ENCODE measurements around the gene MYO16. TPM values are rescaled to one million over a fixed set of nuclear protein-coding genes. Genes with fewer than 3 reads are reported as not detected.

MYO16 gene
- total and polyA plus RNA-seq, 8 donors = 1.1 to 2.5 (median 1.7) TPM

DNA sequence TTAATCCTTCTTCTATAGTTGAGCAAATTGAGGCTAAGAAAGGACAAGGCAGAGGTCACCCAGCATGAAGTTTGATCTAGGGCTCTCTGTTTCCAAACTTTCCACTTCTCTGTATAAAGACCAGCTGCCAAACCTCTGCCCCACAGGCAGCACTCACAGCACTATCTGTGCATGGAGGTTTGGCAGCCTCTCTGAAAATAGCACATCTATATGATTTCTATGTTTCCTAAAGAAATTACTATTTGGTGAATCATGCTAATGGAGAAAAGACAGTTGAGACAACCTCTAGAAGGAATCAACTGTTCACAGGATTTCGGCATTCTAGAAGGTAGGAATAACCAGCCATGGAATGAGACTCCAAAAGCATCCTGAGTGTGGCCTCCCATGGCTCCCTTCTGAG lies 602.5 kb downstream of the MYO16 start:
- Histone ChIP-seq H3K36me3 (no peaks in the 10 kb centered on the region), H3K27ac (no peak overlapping the region), H3K9me3 (peaks cover 0 to 6% of the 10 kb centered on the region in 2 donors), H3K27me3 (no peaks in the 10 kb centered on the region), H3K4me3 (no peak overlapping the region), H3K4me1 (no peaks in the 10 kb centered on the region)
- intact Hi-C loops (cut with DNase I) = no loop called here
- ATAC-seq = no peak
- DNase-seq = no peak
- TF ChIP-seq, protein P1, sequence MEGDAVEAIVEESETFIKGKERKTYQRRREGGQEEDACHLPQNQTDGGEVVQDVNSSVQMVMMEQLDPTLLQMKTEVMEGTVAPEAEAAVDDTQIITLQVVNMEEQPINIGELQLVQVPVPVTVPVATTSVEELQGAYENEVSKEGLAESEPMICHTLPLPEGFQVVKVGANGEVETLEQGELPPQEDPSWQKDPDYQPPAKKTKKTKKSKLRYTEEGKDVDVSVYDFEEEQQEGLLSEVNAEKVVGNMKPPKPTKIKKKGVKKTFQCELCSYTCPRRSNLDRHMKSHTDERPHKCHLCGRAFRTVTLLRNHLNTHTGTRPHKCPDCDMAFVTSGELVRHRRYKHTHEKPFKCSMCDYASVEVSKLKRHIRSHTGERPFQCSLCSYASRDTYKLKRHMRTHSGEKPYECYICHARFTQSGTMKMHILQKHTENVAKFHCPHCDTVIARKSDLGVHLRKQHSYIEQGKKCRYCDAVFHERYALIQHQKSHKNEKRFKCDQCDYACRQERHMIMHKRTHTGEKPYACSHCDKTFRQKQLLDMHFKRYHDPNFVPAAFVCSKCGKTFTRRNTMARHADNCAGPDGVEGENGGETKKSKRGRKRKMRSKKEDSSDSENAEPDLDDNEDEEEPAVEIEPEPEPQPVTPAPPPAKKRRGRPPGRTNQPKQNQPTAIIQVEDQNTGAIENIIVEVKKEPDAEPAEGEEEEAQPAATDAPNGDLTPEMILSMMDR (IDR thresholded peaks at IDR 0.05) = no peak

DNA sequence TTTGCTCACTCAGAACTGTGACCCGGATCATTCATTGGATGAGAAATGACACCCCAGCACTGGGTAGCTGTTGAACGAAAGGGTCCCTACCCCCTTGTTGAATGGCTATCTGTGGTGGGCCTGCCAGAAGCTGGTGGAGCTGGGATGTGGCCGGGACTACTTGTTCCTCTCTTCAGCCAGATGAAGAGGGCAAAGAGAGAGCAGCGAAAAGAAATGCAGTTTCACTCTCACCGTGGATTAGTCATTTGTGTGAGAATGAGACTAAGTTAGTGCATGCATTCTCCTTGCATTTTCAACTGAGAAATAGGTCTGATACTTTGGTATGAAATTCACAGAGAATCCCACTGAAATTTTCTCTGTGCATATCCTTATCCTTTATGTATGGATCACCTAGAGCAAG lies 603.9 kb downstream of the MYO16 start:
- no peak overlapping the region for H3K4me3 ChIP-seq
- no peak overlapping the region for H3K27ac ChIP-seq
- DNase-seq (no peak), ATAC-seq (peak; percentile 35)
- TF ChIP-seq, protein P1 (IDR thresholded peaks at IDR 0.05) = no peak
- intact Hi-C loops (cut with DNase I) = no loop called here
- H3K9me3 ChIP-seq = peaks cover 0 to 6% of the 10 kb centered on the region in 2 donors
- no peaks in the 10 kb centered on the region for H3K36me3 ChIP-seq
- H3K4me1 ChIP-seq = no peaks in the 10 kb centered on the region
- no peaks in the 10 kb centered on the region for H3K27me3 ChIP-seq

DNA sequence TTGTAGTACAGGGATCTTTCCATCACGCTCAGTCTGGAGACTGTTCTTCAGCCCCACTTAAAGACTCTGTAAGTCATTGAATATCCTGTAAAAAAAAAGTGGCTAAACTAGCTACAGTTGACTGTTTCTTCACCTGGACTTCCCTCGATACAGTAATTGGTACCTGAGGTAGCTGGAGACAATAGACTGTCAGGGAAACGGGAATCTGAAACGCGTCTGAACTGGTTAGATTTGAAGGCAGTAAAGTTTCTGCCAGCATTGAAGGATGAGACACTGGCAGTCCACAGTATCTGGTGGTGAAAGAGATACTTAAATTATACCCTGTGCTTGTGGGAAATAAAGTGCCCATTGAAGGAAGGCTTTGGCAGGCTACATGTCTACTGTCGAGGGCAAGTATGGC lies 606.5 kb downstream of the MYO16 start:
- TF ChIP-seq, protein P1 (IDR thresholded peaks at IDR 0.05) = no peak
- no peak overlapping the region for H3K27ac ChIP-seq
- no peak for ATAC-seq
- intact Hi-C loops (cut with DNase I) = no loop called here
- no peak for DNase-seq
- no peaks in the 10 kb centered on the region for H3K36me3 ChIP-seq
- no peak overlapping the region for H3K4me3 ChIP-seq
- H3K27me3 ChIP-seq = no peaks in the 10 kb centered on the region
- no peaks in the 10 kb centered on the region for H3K9me3 ChIP-seq
- H3K4me1 ChIP-seq = no peaks in the 10 kb centered on the region

DNA sequence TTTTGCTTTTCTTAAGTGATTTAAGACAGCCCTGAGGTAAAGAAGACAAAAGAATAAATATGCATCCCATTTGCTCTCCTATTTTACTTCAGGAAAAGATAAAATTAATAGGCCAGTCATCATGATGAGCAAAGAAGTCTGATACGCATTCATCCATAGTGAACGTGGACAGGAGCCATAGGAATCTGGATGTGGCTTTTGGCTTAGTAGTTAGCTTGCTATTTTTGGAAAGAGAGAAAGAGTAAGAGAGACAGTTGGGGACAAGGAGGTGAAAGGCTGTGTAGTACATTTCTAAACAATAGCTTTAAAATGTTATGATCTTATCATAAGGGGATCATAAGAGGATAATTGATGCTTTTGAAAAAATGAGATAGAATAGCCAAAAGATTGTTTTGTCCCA lies 611.7 kb downstream of the MYO16 start:
- ATAC-seq (no peak), DNase-seq (no peak)
- Histone ChIP-seq H3K9me3 (no peaks in the 10 kb centered on the region), H3K4me1 (no peaks in the 10 kb centered on the region), H3K27ac (no peak overlapping the region), H3K36me3 (no peaks in the 10 kb centered on the region), H3K4me3 (no peak overlapping the region), H3K27me3 (no peaks in the 10 kb centered on the region)
- intact Hi-C loops (cut with DNase I) = no loop called here
- TF ChIP-seq, protein P1 (IDR thresholded peaks at IDR 0.05) = no peak

DNA sequence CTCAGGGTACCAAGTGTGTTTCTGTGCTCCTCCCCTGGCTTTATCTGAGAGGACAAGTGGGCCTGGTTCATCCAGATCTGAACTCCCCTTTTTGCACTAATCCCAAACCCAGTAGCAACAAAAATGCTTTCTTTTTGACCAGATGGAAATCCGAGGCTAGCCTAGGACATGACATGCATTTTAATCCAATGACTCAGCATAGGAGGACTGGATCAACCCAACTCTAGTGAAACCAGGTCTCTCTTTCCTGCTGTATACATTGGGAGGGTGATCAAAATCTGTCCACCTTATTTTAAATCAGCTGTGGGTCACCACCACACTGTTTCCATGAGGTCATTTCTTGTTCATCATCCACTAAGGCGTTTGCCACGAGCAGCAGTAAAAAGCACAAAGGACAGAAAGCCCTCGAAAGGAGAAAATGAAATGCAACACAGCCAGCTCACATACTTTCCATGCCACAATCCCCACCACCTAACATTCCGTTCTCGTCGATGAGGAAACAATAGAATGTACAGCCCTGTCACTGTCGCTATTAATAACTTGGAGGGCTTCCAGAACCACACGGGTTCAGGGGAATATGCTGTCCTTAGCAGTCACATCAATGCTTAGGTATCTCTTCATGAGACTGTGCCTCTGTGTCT lies 614.0 kb downstream of the MYO16 start:
- no peaks in the 10 kb centered on the region for H3K27me3 ChIP-seq
- no peak overlapping the region for H3K4me3 ChIP-seq
- intact Hi-C loops (cut with DNase I) = no loop called here
- peaks cover 0 to 13% of the 10 kb centered on the region in 2 donors for H3K9me3 ChIP-seq
- H3K4me1 ChIP-seq = no peaks in the 10 kb centered on the region
- ATAC-seq (peak; percentile 84), DNase-seq (no peak)
- H3K27ac ChIP-seq = peak overlapping the region; percentile 28
- H3K36me3 ChIP-seq = no peaks in the 10 kb centered on the region
- TF ChIP-seq, protein P1 (IDR thresholded peaks at IDR 0.05) = no peak

Data from left lung (tissue), 10 donors.